Gastroesophageal sphincter (tissue), 3 donors: ENCODE measurements around the gene CHD1.
A peak's percentile ranks its signal among the peaks of the same experiment; 100 is the strongest.

Experiments used
- EP300 ChIP-seq: sonication (generic); formaldehyde crosslinking; IDR thresholded peaks from one replicate; pipeline ENCODE4 v1.6.1; 2017; ENCODE audit warnings: antibody characterized with exemption, mild to moderate bottlenecking
- POLR2A ChIP-seq, 2 donors: fragments of 450-650 bp; IDR thresholded peaks; one replicate each; pipeline ENCODE4 v1.6.1; 2017; ENCODE audit warnings: antibody characterized with exemption in 2 of 2, mild to moderate bottlenecking in 2 of 2, moderate library complexity in 1 of 2
- POLR2AphosphoS5 ChIP-seq: sonication (generic); formaldehyde crosslinking; IDR thresholded peaks from one replicate; pipeline ENCODE4 v1.6.1; 2017; ENCODE audit warnings: antibody characterized with exemption
- TF ChIP-seq, protein P1 (sequence below), 4 experiments: fragments of 200-600 bp in 2 of 4; fragments of 450-650 bp in 2 of 4; sonication (generic) in 1 of 4; IDR thresholded peaks; one replicate each; pipeline ENCODE4 v1.5.1; 2017 to 2019; ENCODE audit warnings: antibody characterized with exemption in 4 of 4, mild to moderate bottlenecking in 2 of 4, moderate library complexity in 2 of 4

- TF ChIP-seq POLR2A (IDR thresholded peaks at IDR 0.05): no peak
- TF ChIP-seq, protein P1, sequence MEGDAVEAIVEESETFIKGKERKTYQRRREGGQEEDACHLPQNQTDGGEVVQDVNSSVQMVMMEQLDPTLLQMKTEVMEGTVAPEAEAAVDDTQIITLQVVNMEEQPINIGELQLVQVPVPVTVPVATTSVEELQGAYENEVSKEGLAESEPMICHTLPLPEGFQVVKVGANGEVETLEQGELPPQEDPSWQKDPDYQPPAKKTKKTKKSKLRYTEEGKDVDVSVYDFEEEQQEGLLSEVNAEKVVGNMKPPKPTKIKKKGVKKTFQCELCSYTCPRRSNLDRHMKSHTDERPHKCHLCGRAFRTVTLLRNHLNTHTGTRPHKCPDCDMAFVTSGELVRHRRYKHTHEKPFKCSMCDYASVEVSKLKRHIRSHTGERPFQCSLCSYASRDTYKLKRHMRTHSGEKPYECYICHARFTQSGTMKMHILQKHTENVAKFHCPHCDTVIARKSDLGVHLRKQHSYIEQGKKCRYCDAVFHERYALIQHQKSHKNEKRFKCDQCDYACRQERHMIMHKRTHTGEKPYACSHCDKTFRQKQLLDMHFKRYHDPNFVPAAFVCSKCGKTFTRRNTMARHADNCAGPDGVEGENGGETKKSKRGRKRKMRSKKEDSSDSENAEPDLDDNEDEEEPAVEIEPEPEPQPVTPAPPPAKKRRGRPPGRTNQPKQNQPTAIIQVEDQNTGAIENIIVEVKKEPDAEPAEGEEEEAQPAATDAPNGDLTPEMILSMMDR (IDR thresholded peaks at IDR 0.05): peak; percentile 66 to 79 (median 72)
- TF ChIP-seq EP300: no peak
- TF ChIP-seq POLR2AphosphoS5: no peak
Measured at GRCh38 chr5:98905857-98906688, 22.7 kb downstream of the CHD1 start.
